Uterus (tissue), 4 donors: ENCODE results near the gene COMMD10. TPM values are rescaled to one million over a fixed set of nuclear protein-coding genes. Genes with fewer than 3 reads are reported as not detected.

Source experiments
- DNase-seq, 2 donors: peaks; one replicate each; pipeline ENCODE4 v3.0.0-alpha.2; 2019 to 2020
- H3K27ac ChIP-seq, 2 donors: fragments of 200-600 bp; sonication (generic); 1 replicate in 1 of 2; 2 replicates in 1 of 2; pipeline ENCODE4 v1.5.1; 2016 to 2018
- H3K27me3 ChIP-seq, 2 donors: fragments of 200-600 bp; sonication (generic); one replicate each; pipeline ENCODE4 v1.5.1; 2018 to 2019; ENCODE audit warnings: control low read depth in 1 of 2
- H3K36me3 ChIP-seq, 2 donors: fragments of 200-600 bp; sonication (generic); one replicate each; pipeline ENCODE4 v1.5.1; 2019; ENCODE audit warnings: control low read depth in 1 of 2
- H3K4me1 ChIP-seq, 2 donors: fragments of 200-600 bp; sonication (generic); one replicate each; pipeline ENCODE4 v1.5.1; 2018 to 2019; ENCODE audit warnings: control low read depth in 1 of 2
- H3K4me3 ChIP-seq, 2 donors: fragments of 200-600 bp; sonication (generic); 1 replicate in 1 of 2; 2 replicates in 1 of 2; pipeline ENCODE4 v1.5.1; 2018 to 2019; ENCODE audit warnings: mild to moderate bottlenecking in 1 of 2
- H3K9me3 ChIP-seq, 2 donors: fragments of 200-600 bp; sonication (generic); one replicate each; pipeline ENCODE4 v1.5.1; 2019; ENCODE audit warnings: control low read depth in 1 of 2
- POLR2A ChIP-seq, 2 donors: fragments of 450-650 bp; IDR thresholded peaks; one replicate each; pipeline ENCODE4 v1.6.1; 2016; ENCODE audit warnings: antibody characterized with exemption in 2 of 2, mild to moderate bottlenecking in 1 of 2, moderate library complexity in 1 of 2
- intact Hi-C: fragments of 100-400 bp; cut with DNase I; formaldehyde crosslinking; loops from one replicate; pipeline ENCODE4 v1.15.1; 2023; ENCODE audit warnings: low total_unique reads
- total RNA-seq, 4 donors: library from RNA; depleted of rRNA in 3 of 4; stranded (reverse); fragments of >200 nt in 3 of 4; gene quantifications; one replicate each; pipeline versions ENCODE4 v1.1.0 to v1.2.4, GENCODE V29; 2014 to 2023
- TF ChIP-seq, protein P1 (sequence below), 4 experiments: fragments of 200-600 bp in 2 of 4; fragments of 450-650 bp in 2 of 4; sonication (generic) in 2 of 4; IDR thresholded peaks; one replicate each; pipeline ENCODE4 v1.5.1; 2016 to 2019; ENCODE audit warnings: antibody characterized with exemption in 4 of 4, mild to moderate bottlenecking in 2 of 4, moderate library complexity in 1 of 4
- donor health status: DM: yes; HTN: yes; CAD: no.

COMMD10 gene
- total RNA-seq, 4 donors from 2014 or later: 37.3 to 82.6 (median 67.3) TPM

GRCh38 chr5:116280149-116280803 lies 195.5 kb downstream of the COMMD10 start:
- H3K9me3 ChIP-seq: peaks cover 0 to 19% of the 10 kb centered on the region in 2 donors
- no peaks in the 10 kb centered on the region for H3K4me1 ChIP-seq
- TF ChIP-seq, protein P1, sequence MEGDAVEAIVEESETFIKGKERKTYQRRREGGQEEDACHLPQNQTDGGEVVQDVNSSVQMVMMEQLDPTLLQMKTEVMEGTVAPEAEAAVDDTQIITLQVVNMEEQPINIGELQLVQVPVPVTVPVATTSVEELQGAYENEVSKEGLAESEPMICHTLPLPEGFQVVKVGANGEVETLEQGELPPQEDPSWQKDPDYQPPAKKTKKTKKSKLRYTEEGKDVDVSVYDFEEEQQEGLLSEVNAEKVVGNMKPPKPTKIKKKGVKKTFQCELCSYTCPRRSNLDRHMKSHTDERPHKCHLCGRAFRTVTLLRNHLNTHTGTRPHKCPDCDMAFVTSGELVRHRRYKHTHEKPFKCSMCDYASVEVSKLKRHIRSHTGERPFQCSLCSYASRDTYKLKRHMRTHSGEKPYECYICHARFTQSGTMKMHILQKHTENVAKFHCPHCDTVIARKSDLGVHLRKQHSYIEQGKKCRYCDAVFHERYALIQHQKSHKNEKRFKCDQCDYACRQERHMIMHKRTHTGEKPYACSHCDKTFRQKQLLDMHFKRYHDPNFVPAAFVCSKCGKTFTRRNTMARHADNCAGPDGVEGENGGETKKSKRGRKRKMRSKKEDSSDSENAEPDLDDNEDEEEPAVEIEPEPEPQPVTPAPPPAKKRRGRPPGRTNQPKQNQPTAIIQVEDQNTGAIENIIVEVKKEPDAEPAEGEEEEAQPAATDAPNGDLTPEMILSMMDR (IDR thresholded peaks at IDR 0.05): no peak
- TF ChIP-seq POLR2A (IDR thresholded peaks at IDR 0.05): no peak
- H3K4me3 ChIP-seq: no peak overlapping the region
- no peak for DNase-seq
- H3K36me3 ChIP-seq: no peaks in the 10 kb centered on the region
- intact Hi-C loops: no loop called here
- no peaks in the 10 kb centered on the region for H3K27me3 ChIP-seq
- H3K27ac ChIP-seq: no peak overlapping the region

GRCh38 chr5:116281309-116281708 lies 196.5 kb downstream of the COMMD10 start:
- no peaks in the 10 kb centered on the region for H3K27me3 ChIP-seq
- H3K27ac ChIP-seq: no peak overlapping the region
- no peak overlapping the region for H3K4me3 ChIP-seq
- DNase-seq: no peak
- H3K36me3 ChIP-seq: no peaks in the 10 kb centered on the region
- H3K9me3 ChIP-seq: peaks cover 0 to 14% of the 10 kb centered on the region in 2 donors
- intact Hi-C loops: no loop called here
- TF ChIP-seq POLR2A (IDR thresholded peaks at IDR 0.05): no peak
- TF ChIP-seq, protein P1 (IDR thresholded peaks at IDR 0.05): no peak
- no peaks in the 10 kb centered on the region for H3K4me1 ChIP-seq

DNA sequence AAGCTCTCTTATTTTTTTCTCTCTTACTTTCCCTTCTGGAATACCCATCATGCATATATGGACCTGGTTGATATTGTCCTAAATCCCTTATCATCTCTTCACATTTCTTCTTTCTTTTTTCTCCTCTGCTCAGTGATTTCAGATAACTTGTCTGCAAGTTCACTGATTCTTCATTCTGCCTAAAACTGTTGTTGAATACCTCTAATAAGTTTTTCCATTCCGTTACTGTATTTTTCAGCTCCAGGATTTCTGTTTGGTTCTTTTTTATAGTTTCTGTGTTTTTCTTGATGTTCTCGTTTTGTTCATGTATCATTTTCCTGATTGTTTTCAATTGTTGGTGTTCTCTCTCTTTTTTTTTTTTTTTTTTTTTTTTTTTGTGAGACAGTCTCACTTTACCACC lies 203.7 kb downstream of the COMMD10 start:
- H3K4me1 ChIP-seq: no peaks in the 10 kb centered on the region
- H3K4me3 ChIP-seq: no peak overlapping the region
- no peak for DNase-seq
- H3K27me3 ChIP-seq: no peaks in the 10 kb centered on the region
- no peaks in the 10 kb centered on the region for H3K9me3 ChIP-seq
- no peak for TF ChIP-seq POLR2A (IDR thresholded peaks at IDR 0.05)
- intact Hi-C loops: no loop called here
- H3K27ac ChIP-seq: no peak overlapping the region
- H3K36me3 ChIP-seq: no peaks in the 10 kb centered on the region

GRCh38 chr5:116289276-116289675 lies 204.5 kb downstream of the COMMD10 start:
- Histone ChIP-seq H3K27ac (no peak overlapping the region), H3K4me1 (no peaks in the 10 kb centered on the region), H3K4me3 (no peak overlapping the region), H3K36me3 (no peaks in the 10 kb centered on the region), H3K9me3 (no peaks in the 10 kb centered on the region), H3K27me3 (no peaks in the 10 kb centered on the region)
- intact Hi-C loops: no loop called here
- TF ChIP-seq, protein P1 (IDR thresholded peaks at IDR 0.05): no peak
- no peak for TF ChIP-seq POLR2A (IDR thresholded peaks at IDR 0.05)
- DNase-seq: no peak

GRCh38 chr5:116291271-116291670 lies 206.4 kb downstream of the COMMD10 start:
- no peaks in the 10 kb centered on the region for H3K9me3 ChIP-seq
- no peaks in the 10 kb centered on the region for H3K27me3 ChIP-seq
- no peak overlapping the region for H3K27ac ChIP-seq
- no peaks in the 10 kb centered on the region for H3K36me3 ChIP-seq
- intact Hi-C loops: no loop called here
- no peak overlapping the region for H3K4me3 ChIP-seq
- no peak for DNase-seq
- TF ChIP-seq, protein P1 (IDR thresholded peaks at IDR 0.05): no peak
- no peak for TF ChIP-seq POLR2A (IDR thresholded peaks at IDR 0.05)
- no peaks in the 10 kb centered on the region for H3K4me1 ChIP-seq
